H1 (cell line): ENCODE results near the gene YBX1. TPM values are rescaled to one million over a fixed set of nuclear protein-coding genes. Genes with fewer than 3 reads are reported as not detected.

ENCODE experiments used
- SAP30 ChIP-seq: fragments of 300-600 bp; sonication (generic); IDR thresholded peaks from 2 replicates; pipeline ENCODE4 v1.7.1; 2012; ENCODE audit warnings: low read length, moderate library complexity, mild to moderate bottlenecking, inconsistent platforms; ENCODE audit not compliant: insufficient read depth, insufficient replicate concordance
- TCF12 ChIP-seq: IDR thresholded peaks from 2 replicates; pipeline ENCODE4 v1.6.1; 2011; ENCODE audit warnings: low read depth, mild to moderate bottlenecking, low read length
- polyA plus RNA-seq, 7 experiments: library from polyadenylated mRNA; depleted of rRNA in 3 of 7; stranded (reverse) in 5 of 7; unstranded in 2 of 7; fragments of >200 nt in 5 of 7; fragments of 200-250 nt in 2 of 7; gene quantifications; 1 replicate in 5 of 7; 2 replicates in 1 of 7; 4 replicates in 1 of 7; pipeline versions ENCODE4 v1.2.1 to v1.2.3, GENCODE V29; 2011 to 2013; ENCODE audit warnings: missing spikeins in 2 of 7, mixed read lengths in 2 of 7
- total RNA-seq: library from RNA; stranded (reverse); fragmentation: NEBNext Ultra II Directional; extraction: Animal tissue kit (Norgen Biotek cat#: 25700); gene quantifications from 2 replicates; pipeline ENCODE4 v1.2.1, GENCODE V29; 2021
- TF ChIP-seq, protein P1 (sequence below): fragments of 300-600 bp; sonication (generic); IDR thresholded peaks from 2 replicates; pipeline ENCODE4 v1.7.1; 2012; ENCODE audit warnings: low read length, moderate library complexity, mild to moderate bottlenecking, inconsistent platforms; ENCODE audit not compliant: insufficient replicate concordance
- TF ChIP-seq, protein P2 (sequence below), 3 experiments: IDR thresholded peaks; 1 replicate in 2 of 3; 2 replicates in 1 of 3; pipeline versions ENCODE4 v1.5.1 to v1.6.1; 2011; ENCODE audit warnings: low read length in 3 of 3, mild to moderate bottlenecking in 3 of 3, inconsistent platforms in 2 of 3, low read depth in 1 of 3, moderate library complexity in 1 of 3; ENCODE audit not compliant: insufficient read depth in 1 of 3; ENCODE audit errors: control extremely low read depth in 1 of 3

YBX1 gene
- total and polyA plus RNA-seq, 2 of the 8 experiments (the other 6 are each of a cell fraction or from before 2014, with no cell fraction given), result 438 to 1,219 TPM

DNA sequence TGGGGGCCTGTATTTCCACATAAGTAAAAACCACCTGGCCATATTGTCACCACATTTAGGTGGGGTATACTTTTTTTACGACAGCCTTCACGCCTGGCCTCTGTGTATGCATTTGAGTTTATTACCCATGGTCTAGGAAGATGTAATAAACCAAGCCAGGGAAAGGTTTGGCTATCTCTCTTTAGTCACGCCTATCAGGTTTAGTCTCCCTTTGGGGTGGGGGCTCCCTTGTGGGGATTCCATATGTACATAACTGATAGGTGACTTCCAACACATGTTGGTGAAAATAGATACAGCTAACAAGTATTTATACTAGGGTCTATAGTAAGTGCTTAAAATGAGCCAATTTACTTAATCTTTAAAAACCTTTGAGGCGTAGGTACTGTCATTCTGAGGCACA, 4.2 kb downstream of the YBX1 start (continued):
- TF ChIP-seq, protein P1, sequence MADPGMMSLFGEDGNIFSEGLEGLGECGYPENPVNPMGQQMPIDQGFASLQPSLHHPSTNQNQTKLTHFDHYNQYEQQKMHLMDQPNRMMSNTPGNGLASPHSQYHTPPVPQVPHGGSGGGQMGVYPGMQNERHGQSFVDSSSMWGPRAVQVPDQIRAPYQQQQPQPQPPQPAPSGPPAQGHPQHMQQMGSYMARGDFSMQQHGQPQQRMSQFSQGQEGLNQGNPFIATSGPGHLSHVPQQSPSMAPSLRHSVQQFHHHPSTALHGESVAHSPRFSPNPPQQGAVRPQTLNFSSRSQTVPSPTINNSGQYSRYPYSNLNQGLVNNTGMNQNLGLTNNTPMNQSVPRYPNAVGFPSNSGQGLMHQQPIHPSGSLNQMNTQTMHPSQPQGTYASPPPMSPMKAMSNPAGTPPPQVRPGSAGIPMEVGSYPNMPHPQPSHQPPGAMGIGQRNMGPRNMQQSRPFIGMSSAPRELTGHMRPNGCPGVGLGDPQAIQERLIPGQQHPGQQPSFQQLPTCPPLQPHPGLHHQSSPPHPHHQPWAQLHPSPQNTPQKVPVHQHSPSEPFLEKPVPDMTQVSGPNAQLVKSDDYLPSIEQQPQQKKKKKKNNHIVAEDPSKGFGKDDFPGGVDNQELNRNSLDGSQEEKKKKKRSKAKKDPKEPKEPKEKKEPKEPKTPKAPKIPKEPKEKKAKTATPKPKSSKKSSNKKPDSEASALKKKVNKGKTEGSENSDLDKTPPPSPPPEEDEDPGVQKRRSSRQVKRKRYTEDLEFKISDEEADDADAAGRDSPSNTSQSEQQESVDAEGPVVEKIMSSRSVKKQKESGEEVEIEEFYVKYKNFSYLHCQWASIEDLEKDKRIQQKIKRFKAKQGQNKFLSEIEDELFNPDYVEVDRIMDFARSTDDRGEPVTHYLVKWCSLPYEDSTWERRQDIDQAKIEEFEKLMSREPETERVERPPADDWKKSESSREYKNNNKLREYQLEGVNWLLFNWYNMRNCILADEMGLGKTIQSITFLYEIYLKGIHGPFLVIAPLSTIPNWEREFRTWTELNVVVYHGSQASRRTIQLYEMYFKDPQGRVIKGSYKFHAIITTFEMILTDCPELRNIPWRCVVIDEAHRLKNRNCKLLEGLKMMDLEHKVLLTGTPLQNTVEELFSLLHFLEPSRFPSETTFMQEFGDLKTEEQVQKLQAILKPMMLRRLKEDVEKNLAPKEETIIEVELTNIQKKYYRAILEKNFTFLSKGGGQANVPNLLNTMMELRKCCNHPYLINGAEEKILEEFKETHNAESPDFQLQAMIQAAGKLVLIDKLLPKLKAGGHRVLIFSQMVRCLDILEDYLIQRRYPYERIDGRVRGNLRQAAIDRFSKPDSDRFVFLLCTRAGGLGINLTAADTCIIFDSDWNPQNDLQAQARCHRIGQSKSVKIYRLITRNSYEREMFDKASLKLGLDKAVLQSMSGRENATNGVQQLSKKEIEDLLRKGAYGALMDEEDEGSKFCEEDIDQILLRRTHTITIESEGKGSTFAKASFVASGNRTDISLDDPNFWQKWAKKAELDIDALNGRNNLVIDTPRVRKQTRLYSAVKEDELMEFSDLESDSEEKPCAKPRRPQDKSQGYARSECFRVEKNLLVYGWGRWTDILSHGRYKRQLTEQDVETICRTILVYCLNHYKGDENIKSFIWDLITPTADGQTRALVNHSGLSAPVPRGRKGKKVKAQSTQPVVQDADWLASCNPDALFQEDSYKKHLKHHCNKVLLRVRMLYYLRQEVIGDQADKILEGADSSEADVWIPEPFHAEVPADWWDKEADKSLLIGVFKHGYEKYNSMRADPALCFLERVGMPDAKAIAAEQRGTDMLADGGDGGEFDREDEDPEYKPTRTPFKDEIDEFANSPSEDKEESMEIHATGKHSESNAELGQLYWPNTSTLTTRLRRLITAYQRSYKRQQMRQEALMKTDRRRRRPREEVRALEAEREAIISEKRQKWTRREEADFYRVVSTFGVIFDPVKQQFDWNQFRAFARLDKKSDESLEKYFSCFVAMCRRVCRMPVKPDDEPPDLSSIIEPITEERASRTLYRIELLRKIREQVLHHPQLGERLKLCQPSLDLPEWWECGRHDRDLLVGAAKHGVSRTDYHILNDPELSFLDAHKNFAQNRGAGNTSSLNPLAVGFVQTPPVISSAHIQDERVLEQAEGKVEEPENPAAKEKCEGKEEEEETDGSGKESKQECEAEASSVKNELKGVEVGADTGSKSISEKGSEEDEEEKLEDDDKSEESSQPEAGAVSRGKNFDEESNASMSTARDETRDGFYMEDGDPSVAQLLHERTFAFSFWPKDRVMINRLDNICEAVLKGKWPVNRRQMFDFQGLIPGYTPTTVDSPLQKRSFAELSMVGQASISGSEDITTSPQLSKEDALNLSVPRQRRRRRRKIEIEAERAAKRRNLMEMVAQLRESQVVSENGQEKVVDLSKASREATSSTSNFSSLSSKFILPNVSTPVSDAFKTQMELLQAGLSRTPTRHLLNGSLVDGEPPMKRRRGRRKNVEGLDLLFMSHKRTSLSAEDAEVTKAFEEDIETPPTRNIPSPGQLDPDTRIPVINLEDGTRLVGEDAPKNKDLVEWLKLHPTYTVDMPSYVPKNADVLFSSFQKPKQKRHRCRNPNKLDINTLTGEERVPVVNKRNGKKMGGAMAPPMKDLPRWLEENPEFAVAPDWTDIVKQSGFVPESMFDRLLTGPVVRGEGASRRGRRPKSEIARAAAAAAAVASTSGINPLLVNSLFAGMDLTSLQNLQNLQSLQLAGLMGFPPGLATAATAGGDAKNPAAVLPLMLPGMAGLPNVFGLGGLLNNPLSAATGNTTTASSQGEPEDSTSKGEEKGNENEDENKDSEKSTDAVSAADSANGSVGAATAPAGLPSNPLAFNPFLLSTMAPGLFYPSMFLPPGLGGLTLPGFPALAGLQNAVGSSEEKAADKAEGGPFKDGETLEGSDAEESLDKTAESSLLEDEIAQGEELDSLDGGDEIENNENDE, result no peak
- TF ChIP-seq, protein P2, sequence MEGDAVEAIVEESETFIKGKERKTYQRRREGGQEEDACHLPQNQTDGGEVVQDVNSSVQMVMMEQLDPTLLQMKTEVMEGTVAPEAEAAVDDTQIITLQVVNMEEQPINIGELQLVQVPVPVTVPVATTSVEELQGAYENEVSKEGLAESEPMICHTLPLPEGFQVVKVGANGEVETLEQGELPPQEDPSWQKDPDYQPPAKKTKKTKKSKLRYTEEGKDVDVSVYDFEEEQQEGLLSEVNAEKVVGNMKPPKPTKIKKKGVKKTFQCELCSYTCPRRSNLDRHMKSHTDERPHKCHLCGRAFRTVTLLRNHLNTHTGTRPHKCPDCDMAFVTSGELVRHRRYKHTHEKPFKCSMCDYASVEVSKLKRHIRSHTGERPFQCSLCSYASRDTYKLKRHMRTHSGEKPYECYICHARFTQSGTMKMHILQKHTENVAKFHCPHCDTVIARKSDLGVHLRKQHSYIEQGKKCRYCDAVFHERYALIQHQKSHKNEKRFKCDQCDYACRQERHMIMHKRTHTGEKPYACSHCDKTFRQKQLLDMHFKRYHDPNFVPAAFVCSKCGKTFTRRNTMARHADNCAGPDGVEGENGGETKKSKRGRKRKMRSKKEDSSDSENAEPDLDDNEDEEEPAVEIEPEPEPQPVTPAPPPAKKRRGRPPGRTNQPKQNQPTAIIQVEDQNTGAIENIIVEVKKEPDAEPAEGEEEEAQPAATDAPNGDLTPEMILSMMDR (IDR thresholded peaks at IDR 0.05; ENCODE audit: control extremely low read depth in 1 of 3, insufficient read depth in 1 of 3, low read depth in 1 of 3, low read length in 3 of 3), result no peak
- no peak for TF ChIP-seq TCF12
- TF ChIP-seq SAP30, result no peak
